ENCODE results near the gene TAF4. TPM values are rescaled to one million over a fixed set of nuclear protein-coding genes. Genes with fewer than 3 reads are reported as not detected.
A peak's percentile ranks its signal among the peaks of the same experiment; 100 is the strongest.

TAF4 gene
- polyA plus RNA-seq, 4 donors, result 4.6 to 18.3 (median 7.9) TPM

- no peak for DNase-seq
- Histone ChIP-seq H3K9me3 (ENCODE audit: control insufficient read depth in 2 of 2, insufficient read depth in 1 of 2, low read depth in 1 of 2, low read length in 1 of 2) (peaks cover 0 to 5% of the 10 kb centered on the region in 2 donors), H3K4me1 (ENCODE audit: control insufficient read depth in 3 of 3, insufficient read depth in 2 of 3, low read depth in 1 of 3, low read length in 2 of 3) (no peaks in the 10 kb centered on the region), H3K27ac (ENCODE audit: low read depth in 1 of 3, low read length in 2 of 3) (no peak overlapping the region), H3K27me3 (ENCODE audit: control insufficient read depth in 3 of 3, insufficient read depth in 3 of 3, low read length in 3 of 3) (no peaks in the 10 kb centered on the region), H3K36me3 (ENCODE audit: control insufficient read depth in 3 of 3, insufficient read depth in 2 of 3, low read depth in 1 of 3, low read length in 3 of 3) (peaks cover 24 to 86% (median 26%) of the 10 kb centered on the region in 3 donors), H3K4me3 (ENCODE audit: low read depth in 1 of 3, low read length in 3 of 3) (no peak overlapping the region)
- no peak for FAIRE-seq
- 96 to 97% (median 97%) methylated on average over 25 to 28 of the region's 28 CpGs for WGBS, 3 donors
Observed at GRCh38 chr20:62006482-62006881, 59.2 kb downstream of the TAF4 start.

DNA sequence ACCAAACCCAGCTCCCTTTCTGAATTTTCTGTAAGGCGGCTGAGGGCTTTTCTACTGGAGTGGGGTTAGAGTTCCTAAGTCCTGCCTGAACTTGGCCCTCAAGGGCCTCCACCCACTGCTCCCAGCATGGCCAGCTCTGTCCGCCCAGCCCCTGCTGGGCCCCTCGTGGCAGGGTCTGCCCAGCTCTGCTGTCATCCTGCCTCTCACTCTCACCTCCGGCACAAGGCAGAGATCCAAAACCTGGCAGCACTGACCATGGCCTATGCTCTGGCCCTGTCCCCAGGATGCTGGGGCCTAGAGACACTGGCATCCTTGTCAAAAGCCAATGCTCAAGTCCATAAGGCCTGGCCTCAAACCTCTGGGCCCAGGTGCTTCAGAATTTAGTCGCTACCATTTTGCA, 61.1 kb downstream of the TAF4 start:
- DNase-seq (no peak), FAIRE-seq (no peak)
- no peaks in the 10 kb centered on the region for H3K4me1 ChIP-seq (ENCODE audit: control insufficient read depth in 3 of 3, insufficient read depth in 2 of 3, low read depth in 1 of 3, low read length in 2 of 3)
- no peak overlapping the region for H3K27ac ChIP-seq (ENCODE audit: low read depth in 1 of 3, low read length in 2 of 3)
- H3K36me3 ChIP-seq (ENCODE audit: control insufficient read depth in 3 of 3, insufficient read depth in 2 of 3, low read depth in 1 of 3, low read length in 3 of 3), result peaks cover 33 to 88% (median 34%) of the 10 kb centered on the region in 3 donors
- H3K4me3 ChIP-seq (ENCODE audit: low read depth in 1 of 3, low read length in 3 of 3), result no peak overlapping the region
- 93 to 96% (median 96%) methylated on average over 5 of the region's 5 CpGs for WGBS, 3 donors
- H3K27me3 ChIP-seq (ENCODE audit: control insufficient read depth in 3 of 3, insufficient read depth in 3 of 3, low read length in 3 of 3), result no peaks in the 10 kb centered on the region
- peaks cover 0 to 5% of the 10 kb centered on the region in 2 donors for H3K9me3 ChIP-seq (ENCODE audit: control insufficient read depth in 2 of 2, insufficient read depth in 1 of 2, low read depth in 1 of 2, low read length in 1 of 2)

DNA sequence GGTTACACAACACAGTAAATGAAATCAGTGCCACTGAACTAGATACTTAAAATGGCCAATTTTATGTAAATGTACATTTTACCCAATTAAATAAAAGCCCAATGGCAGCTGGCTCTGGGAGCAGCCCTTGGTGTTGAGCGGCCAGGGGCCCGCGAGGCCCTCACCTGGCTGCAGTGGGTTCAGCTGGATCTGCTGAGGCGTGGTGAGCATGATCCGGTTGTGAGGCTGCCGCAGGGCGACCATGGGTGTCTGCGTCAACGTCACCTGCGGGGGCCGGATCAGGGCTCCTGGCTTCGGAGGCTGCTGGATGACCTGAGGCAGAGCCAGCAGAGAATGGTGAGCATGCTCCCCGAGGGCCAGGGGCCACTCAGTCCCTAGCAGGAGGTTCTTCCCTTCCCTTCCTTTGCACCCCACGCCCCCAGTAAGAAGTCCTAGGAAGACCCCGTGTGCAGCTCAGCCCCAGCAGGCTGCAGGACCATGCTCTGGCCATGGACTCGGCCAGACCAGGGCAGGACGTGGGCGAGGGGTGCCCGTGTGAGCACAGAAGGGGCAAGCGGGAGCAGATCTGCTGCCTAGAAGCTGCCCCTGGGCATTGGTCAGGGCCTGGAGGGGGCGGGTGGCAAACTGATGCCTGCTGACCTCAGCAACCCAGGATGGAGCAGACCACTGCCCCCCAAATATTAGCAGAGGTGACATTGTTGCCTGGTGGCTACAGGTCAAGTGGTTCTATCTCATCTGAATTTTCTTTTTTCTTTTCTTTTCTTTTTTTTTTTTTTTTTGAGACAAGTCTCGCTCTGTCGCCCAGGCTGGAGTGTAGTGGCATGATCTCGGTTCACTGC, 61.9 kb downstream of the TAF4 start:
- Histone ChIP-seq H3K4me3 (ENCODE audit: low read depth in 1 of 3, low read length in 3 of 3) (no peak overlapping the region), H3K9me3 (ENCODE audit: control insufficient read depth in 2 of 2, insufficient read depth in 1 of 2, low read depth in 1 of 2, low read length in 1 of 2) (peaks cover 0 to 5% of the 10 kb centered on the region in 2 donors), H3K27ac (ENCODE audit: low read depth in 1 of 3, low read length in 2 of 3) (no peak overlapping the region), H3K36me3 (ENCODE audit: control insufficient read depth in 3 of 3, insufficient read depth in 2 of 3, low read depth in 1 of 3, low read length in 3 of 3) (peaks cover 35 to 90% (median 37%) of the 10 kb centered on the region in 3 donors), H3K4me1 (ENCODE audit: control insufficient read depth in 3 of 3, insufficient read depth in 2 of 3, low read depth in 1 of 3, low read length in 2 of 3) (no peaks in the 10 kb centered on the region), H3K27me3 (ENCODE audit: control insufficient read depth in 3 of 3, insufficient read depth in 3 of 3, low read length in 3 of 3) (no peaks in the 10 kb centered on the region)
- FAIRE-seq (no peak), DNase-seq (no peak)
- WGBS, 3 donors, result 91 to 95% (median 94%) methylated on average over 21 to 24 of the region's 24 CpGs

DNA sequence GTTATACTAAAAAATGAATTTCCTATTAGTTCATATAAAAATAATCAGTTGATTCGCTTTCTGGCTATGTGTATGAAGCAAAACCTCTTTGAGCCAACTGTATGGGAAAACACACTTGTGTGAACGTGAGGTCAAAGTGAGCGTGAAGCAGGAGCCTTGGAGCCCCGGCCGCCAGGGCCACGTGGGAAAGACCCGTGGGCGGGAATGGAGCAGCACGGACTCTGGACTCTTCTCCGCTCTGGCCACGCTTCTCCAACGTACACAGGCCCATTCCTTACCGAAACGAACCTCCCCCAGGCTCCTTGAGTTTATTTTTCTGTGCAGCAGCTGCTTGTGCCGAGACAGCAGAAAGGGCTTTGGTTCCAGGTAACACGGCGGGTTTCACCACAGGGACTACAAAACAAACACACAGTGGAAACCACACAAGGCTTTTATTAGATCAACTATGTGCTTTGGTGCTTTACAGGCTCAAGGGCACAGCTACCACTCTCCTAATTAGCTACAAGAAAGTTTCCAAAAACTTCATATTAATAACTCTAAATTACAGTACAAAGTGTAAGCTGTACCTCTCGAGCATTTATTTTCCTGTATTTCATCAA, 62.7 kb downstream of the TAF4 start:
- DNase-seq, result peak in 1 of 2 donors; percentile 38
- no peak for FAIRE-seq
- Histone ChIP-seq H3K36me3 (ENCODE audit: control insufficient read depth in 3 of 3, insufficient read depth in 2 of 3, low read depth in 1 of 3, low read length in 3 of 3) (peaks cover 31 to 89% (median 34%) of the 10 kb centered on the region in 3 donors), H3K9me3 (ENCODE audit: control insufficient read depth in 2 of 2, insufficient read depth in 1 of 2, low read depth in 1 of 2, low read length in 1 of 2) (peaks cover 0 to 5% of the 10 kb centered on the region in 2 donors), H3K4me3 (ENCODE audit: low read depth in 1 of 3, low read length in 3 of 3) (no peak overlapping the region), H3K27me3 (ENCODE audit: control insufficient read depth in 3 of 3, insufficient read depth in 3 of 3, low read length in 3 of 3) (no peaks in the 10 kb centered on the region), H3K4me1 (ENCODE audit: control insufficient read depth in 3 of 3, insufficient read depth in 2 of 3, low read depth in 1 of 3, low read length in 2 of 3) (no peaks in the 10 kb centered on the region), H3K27ac (ENCODE audit: low read depth in 1 of 3, low read length in 2 of 3) (no peak overlapping the region)
- WGBS, 3 donors, result 70 to 91% (median 78%) methylated on average over 18 of the region's 18 CpGs

- Histone ChIP-seq H3K27me3 (ENCODE audit: control insufficient read depth in 3 of 3, insufficient read depth in 3 of 3, low read length in 3 of 3) (no peaks in the 10 kb centered on the region), H3K9me3 (ENCODE audit: control insufficient read depth in 2 of 2, insufficient read depth in 1 of 2, low read depth in 1 of 2, low read length in 1 of 2) (peaks cover 0 to 5% of the 10 kb centered on the region in 2 donors), H3K4me1 (ENCODE audit: control insufficient read depth in 3 of 3, insufficient read depth in 2 of 3, low read depth in 1 of 3, low read length in 2 of 3) (no peaks in the 10 kb centered on the region), H3K4me3 (ENCODE audit: low read depth in 1 of 3, low read length in 3 of 3) (no peak overlapping the region), H3K36me3 (ENCODE audit: control insufficient read depth in 3 of 3, insufficient read depth in 2 of 3, low read depth in 1 of 3, low read length in 3 of 3) (peaks cover 23 to 84% (median 28%) of the 10 kb centered on the region in 3 donors), H3K27ac (ENCODE audit: low read depth in 1 of 3, low read length in 2 of 3) (no peak overlapping the region)
- no peak for FAIRE-seq
- no peak for DNase-seq
- WGBS, 3 donors, result 90 to 92% (median 92%) methylated on average over 18 of the region's 18 CpGs
Observed at GRCh38 chr20:62001178-62001715, 64.4 kb downstream of the TAF4 start.

- H3K4me1 ChIP-seq (ENCODE audit: control insufficient read depth in 3 of 3, insufficient read depth in 2 of 3, low read depth in 1 of 3, low read length in 2 of 3), result no peaks in the 10 kb centered on the region
- DNase-seq (no peak), FAIRE-seq (no peak)
- H3K9me3 ChIP-seq (ENCODE audit: control insufficient read depth in 2 of 2, insufficient read depth in 1 of 2, low read depth in 1 of 2, low read length in 1 of 2), result peaks cover 0 to 9% of the 10 kb centered on the region in 2 donors
- no peaks in the 10 kb centered on the region for H3K27me3 ChIP-seq (ENCODE audit: control insufficient read depth in 3 of 3, insufficient read depth in 3 of 3, low read length in 3 of 3)
- peaks cover 24 to 74% (median 31%) of the 10 kb centered on the region in 3 donors for H3K36me3 ChIP-seq (ENCODE audit: control insufficient read depth in 3 of 3, insufficient read depth in 2 of 3, low read depth in 1 of 3, low read length in 3 of 3)
- 90 to 94% (median 93%) methylated on average over 19 of the region's 19 CpGs for WGBS, 3 donors
- H3K27ac ChIP-seq (ENCODE audit: low read depth in 1 of 3, low read length in 2 of 3), result no peak overlapping the region
- no peak overlapping the region for H3K4me3 ChIP-seq (ENCODE audit: low read depth in 1 of 3, low read length in 3 of 3)
Observed at GRCh38 chr20:61998343-61999121, 67.1 kb downstream of the TAF4 start.

DNA sequence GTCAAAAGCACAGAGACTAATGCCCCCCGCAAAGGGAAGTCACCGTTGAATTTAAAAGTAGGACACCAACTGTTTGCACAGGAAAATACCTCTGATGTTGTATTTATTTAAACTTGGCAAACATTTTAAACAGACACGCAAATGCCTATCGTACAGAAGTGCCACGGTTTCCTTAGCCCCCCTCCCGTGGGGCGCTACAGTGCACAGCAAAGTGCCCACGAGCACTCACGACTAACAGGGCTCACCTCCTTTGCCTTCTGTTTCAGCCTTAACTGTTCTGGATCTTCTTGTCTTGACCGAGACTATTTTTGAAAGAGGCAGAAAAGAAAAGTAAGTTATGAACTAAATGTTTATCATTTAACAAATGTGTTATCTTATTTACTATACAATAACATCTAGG, 67.8 kb downstream of the TAF4 start:
- Histone ChIP-seq H3K4me1 (ENCODE audit: control insufficient read depth in 3 of 3, insufficient read depth in 2 of 3, low read depth in 1 of 3, low read length in 2 of 3) (no peaks in the 10 kb centered on the region), H3K9me3 (ENCODE audit: control insufficient read depth in 2 of 2, insufficient read depth in 1 of 2, low read depth in 1 of 2, low read length in 1 of 2) (peaks cover 0 to 12% of the 10 kb centered on the region in 2 donors), H3K4me3 (ENCODE audit: low read depth in 1 of 3, low read length in 3 of 3) (no peak overlapping the region), H3K27me3 (ENCODE audit: control insufficient read depth in 3 of 3, insufficient read depth in 3 of 3, low read length in 3 of 3) (no peaks in the 10 kb centered on the region), H3K27ac (ENCODE audit: low read depth in 1 of 3, low read length in 2 of 3) (no peak overlapping the region), H3K36me3 (ENCODE audit: control insufficient read depth in 3 of 3, insufficient read depth in 2 of 3, low read depth in 1 of 3, low read length in 3 of 3) (peaks cover 24 to 77% (median 31%) of the 10 kb centered on the region in 3 donors)
- FAIRE-seq (no peak), DNase-seq (no peak)
- WGBS, 3 donors, result 85 to 91% (median 90%) methylated on average over 10 of the region's 10 CpGs

GRCh38 chr20:61997372-61997771, 68.3 kb downstream of the TAF4 start:
- Histone ChIP-seq H3K27me3 (ENCODE audit: control insufficient read depth in 3 of 3, insufficient read depth in 3 of 3, low read length in 3 of 3) (no peaks in the 10 kb centered on the region), H3K4me1 (ENCODE audit: control insufficient read depth in 3 of 3, insufficient read depth in 2 of 3, low read depth in 1 of 3, low read length in 2 of 3) (no peaks in the 10 kb centered on the region), H3K9me3 (ENCODE audit: control insufficient read depth in 2 of 2, insufficient read depth in 1 of 2, low read depth in 1 of 2, low read length in 1 of 2) (peaks cover 0 to 17% of the 10 kb centered on the region in 2 donors), H3K27ac (ENCODE audit: low read depth in 1 of 3, low read length in 2 of 3) (no peak overlapping the region), H3K36me3 (ENCODE audit: control insufficient read depth in 3 of 3, insufficient read depth in 2 of 3, low read depth in 1 of 3, low read length in 3 of 3) (peaks cover 30 to 77% (median 30%) of the 10 kb centered on the region in 3 donors), H3K4me3 (ENCODE audit: low read depth in 1 of 3, low read length in 3 of 3) (no peak overlapping the region)
- DNase-seq, result no peak
- WGBS, 3 donors, result 86 to 90% (median 90%) methylated on average over 10 of the region's 10 CpGs
- FAIRE-seq, result no peak

All from small intestine (tissue), 7 donors.